Smooth muscle cell of bladder (primary cell): Measurements from ENCODE around the gene ACAD10. TPM values are rescaled to one million over a fixed set of nuclear protein-coding genes. Genes with fewer than 3 reads are reported as not detected.

Source experiments
- total RNA-seq: library from RNA; depleted of rRNA; stranded (reverse); fragments of >200 nt; gene quantifications from 2 replicates; pipeline ENCODE4 v1.2.3, GENCODE V29; 2014

ACAD10 gene
- 12.4 and 15.8 TPM in 2 replicates for total RNA-seq

GRCh38 chr12:111685811-111686573, at the start of gene ACAD10, which contains the start of gene BRAP:
Gene ACAD10, plus strand, starts transcription at chr12:111686053. Its CDS starts 6,657 bp downstream, at chr12:111692710.
Gene BRAP, minus strand, starts transcription at chr12:111685956. Its CDS starts 164 bp downstream, at chr12:111685792.

GRCh38 chr12:111766608-111767361, 80.9 kb downstream of the ACAD10 start, which contains the start of gene ALDH2:
Gene ALDH2, plus strand, starts transcription at chr12:111766933. Its CDS starts 50 bp downstream, at chr12:111766983.

Other genes with a start within 250 kb of the ACAD10 start
- 15.6 and 22.2 TPM in 2 replicates for gene ATXN2, start 86.7 kb upstream of the ACAD10 start, total RNA-seq
- gene BRAP, start 97 bp upstream of the ACAD10 start, total RNA-seq, result 15.1 and 22.8 TPM in 2 replicates
- 122 and 163 TPM in 2 replicates for gene ALDH2, start 80.9 kb downstream of the ACAD10 start, total RNA-seq
- gene MAPKAPK5, start 156.2 kb downstream of the ACAD10 start, total RNA-seq, result 23.2 and 26.8 TPM in 2 replicates